SK-N-SH (cell line): ENCODE data around the gene L3MBTL2. TPM values are rescaled to one million over a fixed set of nuclear protein-coding genes. Genes with fewer than 3 reads are reported as not detected.

Source experiments
- CTCF ChIA-PET: fragments of 300-600, 350-600 bp; formaldehyde crosslinking; extraction: SDS; loops from one replicate; lab custom pipeline; 2021; lab: Yijun Ruan, JAX
- POLR2A ChIA-PET: fragments of 350-600 bp; sonication (Branson Sonifier 250); formaldehyde crosslinking; extraction: SDS; loops from one replicate; lab custom pipeline; 2020; ENCODE audit warnings: antibody characterized with exemption, inconsistent platforms; lab: Yijun Ruan, JAX
- DNase-seq: peaks from one replicate; pipeline ENCODE4 v3.0.0; 2012
- H2AFZ ChIP-seq: fragments of 200-600 bp; sonication (generic); 2 replicates; pipeline ENCODE4 v1.8.1; 2016; ENCODE audit warnings: antibody characterized with exemption, mild to moderate bottlenecking, low read depth
- H3F3A ChIP-seq: fragments of 200-600 bp; sonication (generic); replicated peaks from 2 replicates; pipeline ENCODE3; 2016; ENCODE audit warnings: antibody characterized with exemption, mild to moderate bottlenecking; ENCODE audit not compliant: insufficient read depth
- H3K27ac ChIP-seq, 2 experiments: fragments of 200-500 bp in 1 of 2; fragments of 200-600 bp in 1 of 2; sonication (Bioruptor generic) in 1 of 2; sonication (generic), shearing (Covaris generic) in 1 of 2; 2 replicates each; pipeline versions ENCODE4 v1.5.1 to v1.6.1; 2014 to 2016; ENCODE audit warnings: low read depth in 2 of 2, inconsistent platforms in 1 of 2, low read length in 1 of 2, mild to moderate bottlenecking in 1 of 2, mixed read lengths in 1 of 2
- H3K27me3 ChIP-seq: fragments of 200-600 bp; sonication (generic), shearing (Covaris generic); 2 replicates; pipeline ENCODE4 v1.6.1; 2016; ENCODE audit warnings: mixed run types; ENCODE audit not compliant: insufficient read depth
- H3K36me3 ChIP-seq, 2 experiments: fragments of 200-500 bp in 1 of 2; fragments of 200-600 bp in 1 of 2; sonication (Bioruptor generic) in 1 of 2; sonication (generic) in 1 of 2; replicated peaks in 1 of 2; 2 replicates each; pipeline versions ENCODE3 to v1.5.1; 2014 to 2016; ENCODE audit warnings: low read length in 1 of 2, mild to moderate bottlenecking in 1 of 2; ENCODE audit not compliant: insufficient read depth in 2 of 2, control insufficient read depth in 1 of 2
- H3K4me1 ChIP-seq, 2 experiments: fragments of 200-500 bp in 1 of 2; fragments of 200-600 bp in 1 of 2; sonication (Bioruptor generic) in 1 of 2; sonication (generic), shearing (Covaris generic) in 1 of 2; 2 replicates each; pipeline versions ENCODE4 v1.5.1 to v1.6.1; 2014 to 2016; ENCODE audit warnings: low read depth in 1 of 2, low read length in 1 of 2, mixed run types in 1 of 2; ENCODE audit not compliant: insufficient read depth in 2 of 2, control insufficient read depth in 1 of 2
- H3K4me2 ChIP-seq: fragments of 200-600 bp; sonication (generic), shearing (Covaris generic); 2 replicates; pipeline ENCODE4 v1.6.1; 2017; ENCODE audit warnings: mixed run types
- H3K4me3 ChIP-seq, 2 experiments: fragments of 200-500 bp in 1 of 2; fragments of 200-600 bp in 1 of 2; sonication (Bioruptor generic) in 1 of 2; sonication (generic), shearing (Covaris generic) in 1 of 2; 2 replicates each; pipeline versions ENCODE4 v1.5.1 to v1.8.1; 2014 to 2016; ENCODE audit warnings: low read depth in 2 of 2, inconsistent platforms in 1 of 2, low read length in 1 of 2, mild to moderate bottlenecking in 1 of 2, mixed read lengths in 1 of 2, moderate library complexity in 1 of 2
- H3K79me2 ChIP-seq: fragments of 200-600 bp; sonication (generic); 2 replicates; pipeline ENCODE4 v1.8.1; 2017; ENCODE audit warnings: mild to moderate bottlenecking; ENCODE audit not compliant: insufficient read depth
- H3K9ac ChIP-seq: fragments of 200-600 bp; sonication (generic); 2 replicates; pipeline ENCODE4 v1.6.1; 2017; ENCODE audit warnings: mixed run types
- H3K9me2 ChIP-seq: fragments of 200-600 bp; sonication (generic); 2 replicates; pipeline ENCODE4 v1.6.1; 2017; ENCODE audit warnings: mixed run types
- H3K9me3 ChIP-seq: fragments of 200-600 bp; sonication (generic); 2 replicates; pipeline ENCODE4 v1.6.1; 2017; ENCODE audit warnings: mixed run types, mild to moderate bottlenecking, moderate library complexity
- H4K20me1 ChIP-seq: fragments of 200-600 bp; sonication (generic); 2 replicates; pipeline ENCODE4 v1.6.1; 2017; ENCODE audit warnings: mild to moderate bottlenecking, mixed run types; ENCODE audit not compliant: insufficient read depth
- ELF1 ChIP-seq: IDR thresholded peaks from 2 replicates; pipeline ENCODE4 v1.4.0; 2012
- EZH2phosphoT487 ChIP-seq: fragments of 200-600 bp; sonication (generic); IDR thresholded peaks from 2 replicates; pipeline ENCODE4 v1.6.1; 2017; ENCODE audit warnings: low read depth, mixed run types, mild to moderate bottlenecking, antibody characterized with exemption, moderate library complexity, borderline replicate concordance
- FOSL2 ChIP-seq: IDR thresholded peaks from 2 replicates; pipeline ENCODE4 v1.4.0; 2012; ENCODE audit warnings: low read depth, mild to moderate bottlenecking, moderate library complexity, borderline replicate concordance
- FOXJ3 ChIP-seq: sonication (generic); formaldehyde crosslinking; IDR thresholded peaks from 2 replicates; pipeline ENCODE4 v1.5.1; 2020; ENCODE audit warnings: mild to moderate bottlenecking, missing genetic modification reagents
- JUND ChIP-seq: IDR thresholded peaks from 2 replicates; pipeline ENCODE4 v1.4.0; 2012
- MEF2A ChIP-seq: IDR thresholded peaks from 2 replicates; pipeline ENCODE4 v1.4.0; 2012; ENCODE audit warnings: low read depth, borderline replicate concordance
- NFIC ChIP-seq: IDR thresholded peaks from 2 replicates; pipeline ENCODE4 v1.4.0; 2012; ENCODE audit warnings: borderline replicate concordance
- NRF1 ChIP-seq: IDR thresholded peaks from 2 replicates; pipeline ENCODE4 v1.6.1; 2012; ENCODE audit warnings: low read depth, mild to moderate bottlenecking, low read length
- POLR2AphosphoS5 ChIP-seq: IDR thresholded peaks from 2 replicates; pipeline ENCODE4 v1.6.1; 2012; ENCODE audit warnings: low read depth, low read length
- TAF1 ChIP-seq: IDR thresholded peaks from 2 replicates; pipeline ENCODE4 v1.6.1; 2012; ENCODE audit warnings: low read depth, mild to moderate bottlenecking, low read length, moderate library complexity, borderline replicate concordance
- TEAD4 ChIP-seq: IDR thresholded peaks from 2 replicates; pipeline ENCODE4 v1.4.0; 2012; ENCODE audit warnings: mild to moderate bottlenecking, borderline replicate concordance; ENCODE audit not compliant: insufficient read depth
- ZBTB33 ChIP-seq: IDR thresholded peaks from 2 replicates; pipeline ENCODE4 v1.4.0; 2012; ENCODE audit warnings: low read depth, borderline replicate concordance
- WGBS: methylation state at CpG from one replicate; pipeline ENCODE4 v1.1.6; 2017; ENCODE audit warnings: low lambda C conversion rate; 5-methylcytosine and 5-hydroxymethylcytosine counted together
- polyA plus RNA-seq, 3 experiments: library from polyadenylated mRNA; depleted of rRNA; stranded (reverse); fragments of >200 nt; gene quantifications; 2 replicates each; pipeline ENCODE4 v1.2.3, GENCODE V29; 2012
- TF ChIP-seq, protein P1 (sequence below): fragments of 150-350 bp; IDR thresholded peaks from 2 replicates; pipeline ENCODE4 v1.6.1; 2017; ENCODE audit warnings: antibody characterized with exemption, low read length, low read depth, borderline replicate concordance
- TF ChIP-seq, protein P2 (sequence below): IDR thresholded peaks from 2 replicates; pipeline ENCODE4 v1.6.1; 2012; ENCODE audit warnings: mild to moderate bottlenecking, low read depth, low read length, moderate library complexity
- TF ChIP-seq, protein P3 (sequence below): IDR thresholded peaks from 2 replicates; pipeline ENCODE4; 2012

The L3MBTL2 gene
- polyA plus RNA-seq, 1 of the 3 experiments (the other 2 are of a cell fraction): 13.3 TPM

GRCh38 chr22:41157083-41157482 is 48.0 kb upstream of the L3MBTL2 start:
- Histone ChIP-seq H3K9me3 (no peaks in the 10 kb centered on the region), H2AFZ (no peak overlapping the region), H3K36me3 (peaks cover 29 to 62% of the 10 kb centered on the region in 2 experiments), H3K79me2 (no peaks in the 10 kb centered on the region), H3K4me3 (no peak overlapping the region), H3K27me3 (no peaks in the 10 kb centered on the region), H3K4me1 (no peaks in the 10 kb centered on the region), H3K9ac (no peak overlapping the region)
- WGBS: 100% methylated on average over 4 of the region's 4 CpGs
- ChIA-PET CTCF (interaction anchor here (0.9 kb wide), 1 partner anchor 234 kb away, joined by 3 read pairs; no protein-coding TSS in a partner anchor), POLR2A (no interaction called here)
- no peak for TF ChIP-seq TAF1
- TF ChIP-seq, protein P1, sequence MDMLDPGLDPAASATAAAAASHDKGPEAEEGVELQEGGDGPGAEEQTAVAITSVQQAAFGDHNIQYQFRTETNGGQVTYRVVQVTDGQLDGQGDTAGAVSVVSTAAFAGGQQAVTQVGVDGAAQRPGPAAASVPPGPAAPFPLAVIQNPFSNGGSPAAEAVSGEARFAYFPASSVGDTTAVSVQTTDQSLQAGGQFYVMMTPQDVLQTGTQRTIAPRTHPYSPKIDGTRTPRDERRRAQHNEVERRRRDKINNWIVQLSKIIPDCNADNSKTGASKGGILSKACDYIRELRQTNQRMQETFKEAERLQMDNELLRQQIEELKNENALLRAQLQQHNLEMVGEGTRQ: no peak
- no peak for TF ChIP-seq FOSL2
- TF ChIP-seq, all 33 proteins: peak for 0
- Histone ChIP-seq H4K20me1 (no peaks in the 10 kb centered on the region), H3K4me2 (no peak overlapping the region), H3K9me2 (no peaks in the 10 kb centered on the region), H3F3A (peaks cover 2% of the 10 kb centered on the region), H3K27ac (no peak overlapping the region)
- DNase-seq: no peak

DNA sequence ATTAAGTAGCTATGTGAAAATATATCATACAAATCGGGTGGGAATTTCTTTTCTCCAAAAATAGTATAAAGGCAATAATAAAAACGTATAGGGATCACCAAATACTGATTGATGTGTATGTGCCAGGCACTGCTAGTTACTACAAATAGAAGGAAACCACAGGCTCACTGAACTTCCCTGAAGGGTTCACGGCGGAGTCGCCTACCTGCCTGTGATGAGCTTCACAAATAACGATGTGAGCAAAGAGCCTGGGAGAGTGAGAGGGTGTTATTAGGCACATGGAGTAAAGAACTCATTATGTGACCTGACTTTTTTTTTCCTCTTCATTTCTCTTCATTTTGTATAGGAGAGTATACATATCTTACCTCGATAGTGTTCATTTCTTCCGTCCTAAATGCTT is 36.0 kb upstream of the L3MBTL2 start:
- ChIA-PET POLR2A (no interaction called here), CTCF (no interaction called here)
- no peaks in the 10 kb centered on the region for H3K27me3 ChIP-seq
- no peaks in the 10 kb centered on the region for H3F3A ChIP-seq
- H3K9ac ChIP-seq: no peak overlapping the region
- peaks cover 33 to 45% of the 10 kb centered on the region in 2 experiments for H3K36me3 ChIP-seq
- H3K4me2 ChIP-seq: no peak overlapping the region
- DNase-seq: no peak
- WGBS: 76% methylated on average over 4 of the region's 8 CpGs
- no peaks in the 10 kb centered on the region for H3K9me3 ChIP-seq
- no peaks in the 10 kb centered on the region for H4K20me1 ChIP-seq
- no peak overlapping the region for H3K27ac ChIP-seq
- no peak overlapping the region for H2AFZ ChIP-seq
- TF ChIP-seq MEF2A: no peak
- no peak for TF ChIP-seq POLR2AphosphoS5
- TF ChIP-seq, protein P2, sequence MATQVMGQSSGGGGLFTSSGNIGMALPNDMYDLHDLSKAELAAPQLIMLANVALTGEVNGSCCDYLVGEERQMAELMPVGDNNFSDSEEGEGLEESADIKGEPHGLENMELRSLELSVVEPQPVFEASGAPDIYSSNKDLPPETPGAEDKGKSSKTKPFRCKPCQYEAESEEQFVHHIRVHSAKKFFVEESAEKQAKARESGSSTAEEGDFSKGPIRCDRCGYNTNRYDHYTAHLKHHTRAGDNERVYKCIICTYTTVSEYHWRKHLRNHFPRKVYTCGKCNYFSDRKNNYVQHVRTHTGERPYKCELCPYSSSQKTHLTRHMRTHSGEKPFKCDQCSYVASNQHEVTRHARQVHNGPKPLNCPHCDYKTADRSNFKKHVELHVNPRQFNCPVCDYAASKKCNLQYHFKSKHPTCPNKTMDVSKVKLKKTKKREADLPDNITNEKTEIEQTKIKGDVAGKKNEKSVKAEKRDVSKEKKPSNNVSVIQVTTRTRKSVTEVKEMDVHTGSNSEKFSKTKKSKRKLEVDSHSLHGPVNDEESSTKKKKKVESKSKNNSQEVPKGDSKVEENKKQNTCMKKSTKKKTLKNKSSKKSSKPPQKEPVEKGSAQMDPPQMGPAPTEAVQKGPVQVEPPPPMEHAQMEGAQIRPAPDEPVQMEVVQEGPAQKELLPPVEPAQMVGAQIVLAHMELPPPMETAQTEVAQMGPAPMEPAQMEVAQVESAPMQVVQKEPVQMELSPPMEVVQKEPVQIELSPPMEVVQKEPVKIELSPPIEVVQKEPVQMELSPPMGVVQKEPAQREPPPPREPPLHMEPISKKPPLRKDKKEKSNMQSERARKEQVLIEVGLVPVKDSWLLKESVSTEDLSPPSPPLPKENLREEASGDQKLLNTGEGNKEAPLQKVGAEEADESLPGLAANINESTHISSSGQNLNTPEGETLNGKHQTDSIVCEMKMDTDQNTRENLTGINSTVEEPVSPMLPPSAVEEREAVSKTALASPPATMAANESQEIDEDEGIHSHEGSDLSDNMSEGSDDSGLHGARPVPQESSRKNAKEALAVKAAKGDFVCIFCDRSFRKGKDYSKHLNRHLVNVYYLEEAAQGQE: no peak
- no peak for TF ChIP-seq ZBTB33
- no peak for TF ChIP-seq ELF1
- TF ChIP-seq JUND: no peak
- no peak for TF ChIP-seq TAF1
- no peak for TF ChIP-seq FOXJ3
- no peak for TF ChIP-seq FOSL2
- no peak for TF ChIP-seq EZH2phosphoT487
- no peak for TF ChIP-seq TEAD4
- TF ChIP-seq, protein P3, sequence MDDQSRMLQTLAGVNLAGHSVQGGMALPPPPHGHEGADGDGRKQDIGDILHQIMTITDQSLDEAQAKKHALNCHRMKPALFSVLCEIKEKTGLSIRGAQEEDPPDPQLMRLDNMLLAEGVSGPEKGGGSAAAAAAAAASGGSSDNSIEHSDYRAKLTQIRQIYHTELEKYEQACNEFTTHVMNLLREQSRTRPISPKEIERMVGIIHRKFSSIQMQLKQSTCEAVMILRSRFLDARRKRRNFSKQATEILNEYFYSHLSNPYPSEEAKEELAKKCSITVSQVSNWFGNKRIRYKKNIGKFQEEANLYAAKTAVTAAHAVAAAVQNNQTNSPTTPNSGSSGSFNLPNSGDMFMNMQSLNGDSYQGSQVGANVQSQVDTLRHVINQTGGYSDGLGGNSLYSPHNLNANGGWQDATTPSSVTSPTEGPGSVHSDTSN: no peak
- TF ChIP-seq NFIC: no peak
- TF ChIP-seq NRF1: no peak
- no peaks in the 10 kb centered on the region for H3K9me2 ChIP-seq
- H3K4me1 ChIP-seq: no peaks in the 10 kb centered on the region
- no peaks in the 10 kb centered on the region; the same call in 1 of the 2 replicates for H3K79me2 ChIP-seq
- H3K4me3 ChIP-seq: no peak overlapping the region
